ENCODE measurements around the gene UNC5A. TPM values are rescaled to one million over a fixed set of nuclear protein-coding genes. Genes with fewer than 3 reads are reported as not detected.
A peak's percentile ranks its signal among the peaks of the same experiment; 100 is the strongest.

The UNC5A gene
- total and polyA plus RNA-seq, 8 donors: 0.09 to 3.6 (median 0.32) TPM

DNA sequence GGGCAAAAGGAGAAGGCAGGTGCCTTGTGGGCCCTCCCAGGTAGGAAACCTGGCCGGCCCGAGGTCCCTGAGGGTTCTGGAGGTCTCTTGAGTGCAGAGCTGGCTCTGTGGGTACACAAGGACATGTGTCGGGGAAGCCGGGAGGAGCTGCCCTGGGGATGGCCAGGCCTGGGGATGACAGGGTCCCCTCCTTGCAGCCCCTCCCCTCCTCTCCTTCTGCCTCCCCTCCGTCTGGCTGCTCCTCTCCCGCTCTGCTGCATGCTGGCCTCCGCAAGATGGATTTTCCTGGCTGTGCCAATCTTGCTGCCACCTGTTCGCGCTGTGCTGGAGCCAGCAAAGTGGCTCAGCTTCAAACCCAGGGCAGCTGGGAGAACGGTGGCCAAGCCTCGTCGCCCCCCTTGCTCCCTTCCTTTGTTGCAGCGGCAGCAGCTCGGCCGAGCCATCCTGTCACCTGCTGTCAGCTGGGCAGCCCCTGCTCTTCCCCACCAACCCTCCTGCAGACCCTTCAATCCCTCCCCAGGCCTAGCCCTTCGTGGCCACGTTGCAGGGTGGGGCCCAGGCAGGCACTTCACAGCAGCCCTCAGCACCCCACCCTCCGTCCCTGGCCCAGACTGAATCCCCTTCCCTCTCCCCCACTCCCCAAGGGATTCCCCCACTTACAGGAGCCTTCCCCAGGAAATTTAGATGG lies 17.6 kb upstream of the UNC5A start:
- no peak overlapping the region for H3K27ac ChIP-seq
- DNase-seq (peak in 1 of 6 donors; percentile 52), ATAC-seq (no peak), FAIRE-seq (no peak)
- peaks cover 0 to 10% (median 2%) of the 10 kb centered on the region in 4 donors for H3K27me3 ChIP-seq
- WGBS, 2 donors: 43 to 45% methylated on average over 15 to 18 of the region's 18 CpGs
- TF ChIP-seq, protein P1, sequence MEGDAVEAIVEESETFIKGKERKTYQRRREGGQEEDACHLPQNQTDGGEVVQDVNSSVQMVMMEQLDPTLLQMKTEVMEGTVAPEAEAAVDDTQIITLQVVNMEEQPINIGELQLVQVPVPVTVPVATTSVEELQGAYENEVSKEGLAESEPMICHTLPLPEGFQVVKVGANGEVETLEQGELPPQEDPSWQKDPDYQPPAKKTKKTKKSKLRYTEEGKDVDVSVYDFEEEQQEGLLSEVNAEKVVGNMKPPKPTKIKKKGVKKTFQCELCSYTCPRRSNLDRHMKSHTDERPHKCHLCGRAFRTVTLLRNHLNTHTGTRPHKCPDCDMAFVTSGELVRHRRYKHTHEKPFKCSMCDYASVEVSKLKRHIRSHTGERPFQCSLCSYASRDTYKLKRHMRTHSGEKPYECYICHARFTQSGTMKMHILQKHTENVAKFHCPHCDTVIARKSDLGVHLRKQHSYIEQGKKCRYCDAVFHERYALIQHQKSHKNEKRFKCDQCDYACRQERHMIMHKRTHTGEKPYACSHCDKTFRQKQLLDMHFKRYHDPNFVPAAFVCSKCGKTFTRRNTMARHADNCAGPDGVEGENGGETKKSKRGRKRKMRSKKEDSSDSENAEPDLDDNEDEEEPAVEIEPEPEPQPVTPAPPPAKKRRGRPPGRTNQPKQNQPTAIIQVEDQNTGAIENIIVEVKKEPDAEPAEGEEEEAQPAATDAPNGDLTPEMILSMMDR (IDR thresholded peaks at IDR 0.05): no peak
- no peak overlapping the region for H3K4me3 ChIP-seq
- H3K4me1 ChIP-seq: no peaks in the 10 kb centered on the region
- H3K36me3 ChIP-seq: no peaks in the 10 kb centered on the region
- intact Hi-C loops (cut with DNase I): no loop called here
- H3K9me3 ChIP-seq: no peaks in the 10 kb centered on the region

DNA sequence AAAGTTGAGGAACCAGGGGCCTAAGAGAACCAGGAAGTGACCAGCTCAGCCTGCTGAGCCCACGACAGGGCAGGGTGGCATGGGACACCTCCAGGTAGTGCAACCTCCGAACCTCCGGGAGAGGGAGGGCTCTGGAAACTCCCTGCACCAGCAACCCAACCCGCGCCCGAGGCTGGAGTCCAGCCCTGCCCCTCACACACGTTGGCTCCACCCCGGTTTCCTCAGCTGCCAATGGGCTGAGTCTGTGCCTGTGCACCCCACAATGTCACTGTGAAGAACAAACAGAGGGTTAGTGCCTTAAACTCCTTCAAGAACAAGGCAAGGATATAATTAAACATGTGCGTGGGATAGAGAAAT lies 17.0 kb upstream of the UNC5A start:
- TF ChIP-seq, protein P1 (IDR thresholded peaks at IDR 0.05): no peak
- Histone ChIP-seq H3K4me3 (no peak overlapping the region), H3K9me3 (no peaks in the 10 kb centered on the region), H3K36me3 (no peaks in the 10 kb centered on the region), H3K27me3 (peaks cover 0 to 10% (median 2%) of the 10 kb centered on the region in 4 donors), H3K27ac (no peak overlapping the region), H3K4me1 (no peaks in the 10 kb centered on the region)
- WGBS, 2 donors: 24 to 25% methylated on average over 9 of the region's 9 CpGs
- intact Hi-C loops (cut with DNase I): no loop called here
- no peak for FAIRE-seq
- DNase-seq: peak in 1 of 6 donors; percentile 22
- ATAC-seq: no peak

DNA sequence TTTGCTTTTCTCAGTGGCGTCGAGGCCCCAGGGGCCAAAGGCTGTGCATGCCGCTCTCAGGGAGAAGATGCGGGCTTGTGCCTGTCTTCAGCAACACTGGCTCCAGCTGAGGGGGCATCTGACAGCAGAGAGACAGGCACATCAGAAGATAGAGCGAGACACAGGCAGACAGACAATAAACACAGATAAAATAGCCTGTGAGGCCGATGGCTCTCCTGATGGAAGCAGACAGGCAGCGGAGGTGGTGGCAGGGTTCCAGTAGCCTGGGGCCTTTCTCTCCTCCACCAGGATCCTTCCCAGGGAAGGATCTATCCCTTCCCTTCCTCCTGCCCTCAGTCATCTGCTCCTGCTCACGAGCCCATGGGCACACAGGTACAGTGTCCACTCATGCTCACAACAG lies 16.6 kb upstream of the UNC5A start:
- 46 to 49% methylated on average over 8 of the region's 8 CpGs for WGBS, 2 donors
- no peak for FAIRE-seq
- DNase-seq: peak in 1 of 6 donors; percentile 15
- Histone ChIP-seq H3K27me3 (peaks cover 0 to 10% (median 2%) of the 10 kb centered on the region in 4 donors), H3K4me3 (no peak overlapping the region), H3K4me1 (no peaks in the 10 kb centered on the region), H3K9me3 (no peaks in the 10 kb centered on the region), H3K27ac (no peak overlapping the region), H3K36me3 (no peaks in the 10 kb centered on the region)
- intact Hi-C loops (cut with DNase I): no loop called here
- TF ChIP-seq, protein P1 (IDR thresholded peaks at IDR 0.05): no peak
- ATAC-seq: no peak

DNA sequence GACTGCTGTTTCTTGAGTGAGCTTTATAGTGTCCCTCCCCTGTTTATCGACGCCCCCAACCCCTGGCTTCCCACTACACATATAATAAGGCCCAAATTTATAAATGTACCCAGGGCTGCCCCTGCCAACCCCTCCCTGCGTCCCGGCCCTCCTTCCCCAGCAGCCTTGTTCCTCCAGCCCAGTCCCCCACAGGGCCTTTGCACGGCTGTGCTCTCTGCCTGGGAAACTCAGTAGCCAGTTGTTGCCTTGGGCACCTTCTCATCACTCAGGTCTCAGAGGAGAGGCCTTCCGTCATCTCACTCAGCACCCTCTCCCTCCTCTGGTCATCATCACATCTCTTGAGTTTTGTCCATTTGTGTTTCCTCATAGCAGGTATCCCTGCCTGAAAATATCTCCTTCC lies 15.8 kb upstream of the UNC5A start:
- H3K27me3 ChIP-seq: peaks cover 0 to 10% (median 2%) of the 10 kb centered on the region in 4 donors
- intact Hi-C loops (cut with DNase I): no loop called here

DNA sequence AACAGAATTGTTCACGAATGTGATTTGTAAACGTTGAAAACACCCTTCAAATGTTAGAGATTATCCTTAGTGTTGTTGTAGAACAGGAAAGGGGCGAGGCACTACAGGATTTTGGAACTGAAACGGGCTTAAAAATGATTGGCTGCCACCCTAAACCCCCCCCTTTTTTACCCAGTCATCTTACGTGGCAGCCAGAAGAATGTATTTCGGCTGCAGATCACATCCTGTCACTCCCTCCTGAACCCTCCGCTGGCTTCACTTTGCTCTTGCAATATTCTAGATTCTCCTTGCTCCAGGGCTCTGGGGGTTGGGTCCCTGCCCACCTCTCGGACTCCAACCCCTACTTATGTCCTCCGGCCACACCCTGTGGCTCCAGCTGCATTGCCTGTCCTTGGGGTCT lies 13.9 kb upstream of the UNC5A start:
- intact Hi-C loops (cut with DNase I): no loop called here
- Histone ChIP-seq H3K9me3 (no peaks in the 10 kb centered on the region), H3K4me3 (no peak overlapping the region), H3K4me1 (no peaks in the 10 kb centered on the region), H3K36me3 (no peaks in the 10 kb centered on the region), H3K27me3 (peaks cover 0 to 10% (median 2%) of the 10 kb centered on the region in 4 donors), H3K27ac (no peak overlapping the region)
- WGBS, 2 donors: 27 to 29% methylated on average over 9 of the region's 9 CpGs
- no peak for ATAC-seq
- FAIRE-seq: no peak
- TF ChIP-seq, protein P1 (IDR thresholded peaks at IDR 0.05): no peak
- DNase-seq: no peak

More for the DNA sequence above, 15.8 kb upstream of the UNC5A start:
- FAIRE-seq (no peak), ATAC-seq (no peak), DNase-seq (peak in 1 of 6 donors; percentile 19)
- Histone ChIP-seq H3K4me1 (no peaks in the 10 kb centered on the region), H3K9me3 (no peaks in the 10 kb centered on the region), H3K27ac (no peak overlapping the region), H3K4me3 (no peak overlapping the region), H3K36me3 (no peaks in the 10 kb centered on the region)
- TF ChIP-seq, protein P1 (IDR thresholded peaks at IDR 0.05): no peak
- WGBS, 2 donors: 70 to 91% methylated on average over 6 of the region's 6 CpGs

All from pancreas (tissue), 10 donors.